Measurements from ENCODE around the gene RGL3.
A peak's percentile ranks its signal among the peaks of the same experiment; 100 is the strongest.
"Not testable (repeated sequence)": the region's sequence is repeated elsewhere in the genome, so short reads cannot be mapped to it uniquely, and the experiment has no call there.

The RGL3 gene

GRCh38 chr19:11416346-11417052 is 2.6 kb downstream of the RGL3 start:
- DNase-seq = no peak

GRCh38 chr19:11414544-11414943 is 4.6 kb downstream of the RGL3 start:
- DNase-seq = no peak

- DNase-seq = no peak
Measured at GRCh38 chr19:11410682-11411081, 8.4 kb downstream of the RGL3 start.

GRCh38 chr19:11408591-11408990 is 10.5 kb downstream of the RGL3 start:
- DNase-seq = no peak

- not testable (repeated sequence) for DNase-seq
Measured at GRCh38 chr19:11406703-11407236, 12.3 kb downstream of the RGL3 start.

GRCh38 chr19:11405846-11406643 is 13.1 kb downstream of the RGL3 start:
- no peak for DNase-seq

- no peak for DNase-seq
Measured at GRCh38 chr19:11404588-11405222, 14.4 kb downstream of the RGL3 start.

GRCh38 chr19:11401808-11402543 is 17.1 kb downstream of the RGL3 start:
- no peak for DNase-seq

GRCh38 chr19:11400798-11401197 is 18.3 kb downstream of the RGL3 start:
- DNase-seq = no peak

- no peak for DNase-seq
Measured at GRCh38 chr19:11399667-11400066, 19.4 kb downstream of the RGL3 start.

GRCh38 chr19:11397089-11397610 is 22.0 kb downstream of the RGL3 start:
- no peak for DNase-seq

- DNase-seq = no peak
Measured at GRCh38 chr19:11390933-11391680, 28.0 kb downstream of the RGL3 start.

GRCh38 chr19:11390359-11390758 is 28.8 kb downstream of the RGL3 start:
- DNase-seq = no peak

- DNase-seq = no peak
Measured at GRCh38 chr19:11387162-11388034, 31.7 kb downstream of the RGL3 start.

GRCh38 chr19:11384778-11385129 is 34.4 kb downstream of the RGL3 start:
- no peak for DNase-seq

- no peak for DNase-seq
Measured at GRCh38 chr19:11383706-11384048, 35.4 kb downstream of the RGL3 start.

GRCh38 chr19:11382898-11383705 is 36.0 kb downstream of the RGL3 start:
- no peak for DNase-seq

GRCh38 chr19:11380653-11381537 is 38.2 kb downstream of the RGL3 start:
- DNase-seq = peak; percentile 98

GRCh38 chr19:11379857-11380350 is 39.2 kb downstream of the RGL3 start:
- DNase-seq = no peak
